Measurements from ENCODE around the gene ATG9A. TPM values are rescaled to one million over a fixed set of nuclear protein-coding genes. Genes with fewer than 3 reads are reported as not detected.

Gene ATG9A
- total and polyA plus RNA-seq, 9 of the 15 experiments (the other 6 are each of a cell fraction or from before 2014, with no cell fraction given) = 0.25 to 65.6 (median 23.4) TPM

GRCh38 chr2:219253753-219254589, 24.5 kb upstream of the ATG9A start, which contains the start of gene TUBA4A (continued):
- TF ChIP-seq MNT (conservative IDR thresholded peaks at IDR 0.05) = 0 out of 4 replicates have a peak, but pooled peaks of 1 of the 2 experiments have one; percentile 0
- no peak for TF ChIP-seq TSC22D4 (tag; IDR thresholded peaks at IDR 0.05)
- no peak for TF ChIP-seq ZNF696 (CRISPR knock-in tag; conservative IDR thresholded peaks at IDR 0.05)
- TF ChIP-seq SETDB1 (IDR thresholded peaks at IDR 0.05; ENCODE audit: low read length) = no peak
- peak; percentile 96 for TF ChIP-seq TBP (optimal IDR thresholded peaks at IDR 0.05; ENCODE audit: low read depth, low read length)
- peak; percentile 80 for TF ChIP-seq ZEB2 (IDR thresholded peaks at IDR 0.05)
- peak; percentile 50 for TF ChIP-seq ZBTB7A (IDR thresholded peaks at IDR 0.05; ENCODE audit: borderline replicate concordance, control insufficient read depth, low read depth, low read length)
- TF ChIP-seq NEUROD1 (IDR thresholded peaks at IDR 0.05; ENCODE audit: borderline replicate concordance, low read depth, low read length, partially characterized antibody) = no peak
- TF ChIP-seq PRPF4 (IDR thresholded peaks at IDR 0.05; ENCODE audit: insufficient read depth, low read depth, low read length, poor library complexity, severe bottlenecking) = no peak
- TF ChIP-seq MTA1 (IDR thresholded peaks at IDR 0.05; ENCODE audit: borderline replicate concordance) = no peak
- TF ChIP-seq HDAC1 (IDR thresholded peaks at IDR 0.05) = no peak
- no peak for TF ChIP-seq MAFF (IDR thresholded peaks at IDR 0.05; ENCODE audit: low read length)
- no peak for TF ChIP-seq RREB1 (CRISPR knock-in tag; IDR thresholded peaks at IDR 0.05)
- peak; percentile 55 for TF ChIP-seq HMGN3 (IDR thresholded peaks at IDR 0.05; ENCODE audit: borderline replicate concordance, extremely low read depth, insufficient read length, low read depth, low read length)
- TF ChIP-seq PML (IDR thresholded peaks at IDR 0.05; ENCODE audit: low read length) = no peak
- no peak for TF ChIP-seq ZNF518B (CRISPR knock-in tag; IDR thresholded peaks at IDR 0.05)
- TF ChIP-seq SRSF1 (IDR thresholded peaks at IDR 0.05; ENCODE audit: low read depth, low read length) = no peak
